GM20431 (cell line): ENCODE results near the gene APOL4.
"Not testable (repeated sequence)": the region's sequence is repeated elsewhere in the genome, so short reads cannot be mapped to it uniquely, and the experiment has no call there.

ENCODE experiments used
- in situ Hi-C: fragments of 300-500 bp; cut with MseI, MboI; formaldehyde crosslinking; loops from one replicate; pipeline ENCODE4 v1.15.0; 2020; ENCODE audit warnings: low sequenced_read_pairs; ENCODE audit not compliant: unreplicated experiment

Gene APOL4

GRCh38 chr22:36201630-36202319 is at the start of gene APOL4:
APOL4 (minus strand) TSS chr22:36201809; CDS start chr22:36201734, 75 bp downstream.
- in situ Hi-C loops, result no loop called here

- in situ Hi-C loops, result not testable (repeated sequence)
Measured at GRCh38 chr22:36250292-36250960, 48.8 kb upstream of the APOL4 start.

- in situ Hi-C loops, result no loop called here
Measured at GRCh38 chr22:36249160-36249559, 47.6 kb upstream of the APOL4 start.

- in situ Hi-C loops, result no loop called here
Measured at GRCh38 chr22:36247955-36248354, 46.3 kb upstream of the APOL4 start.

GRCh38 chr22:36246718-36247117 is 45.1 kb upstream of the APOL4 start:
- in situ Hi-C loops, result no loop called here

GRCh38 chr22:36245805-36246356 is 44.3 kb upstream of the APOL4 start:
- in situ Hi-C loops, result no loop called here

- in situ Hi-C loops, result no loop called here
Measured at GRCh38 chr22:36244522-36245391, 43.1 kb upstream of the APOL4 start.

- in situ Hi-C loops, result no loop called here
Measured at GRCh38 chr22:36243986-36244385, 42.4 kb upstream of the APOL4 start.

GRCh38 chr22:36239401-36240171 is 38.0 kb upstream of the APOL4 start, which contains the start of gene APOL2:
APOL2 (minus strand) TSS chr22:36239527; CDS start chr22:36233162, 6,365 bp downstream.
- in situ Hi-C loops, result no loop called here

- in situ Hi-C loops, result no loop called here
Measured at GRCh38 chr22:36239150-36239400, 37.5 kb upstream of the APOL4 start.

- in situ Hi-C loops, result no loop called here
Measured at GRCh38 chr22:36238373-36239149, 37.0 kb upstream of the APOL4 start.

GRCh38 chr22:36237462-36238372 is 36.1 kb upstream of the APOL4 start:
- in situ Hi-C loops, result no loop called here

- in situ Hi-C loops, result no loop called here
Measured at GRCh38 chr22:36236388-36237319, 35.0 kb upstream of the APOL4 start.

GRCh38 chr22:36235585-36235984 is 34.0 kb upstream of the APOL4 start:
- in situ Hi-C loops, result no loop called here

- in situ Hi-C loops, result no loop called here
Measured at GRCh38 chr22:36234919-36235318, 33.3 kb upstream of the APOL4 start.

- in situ Hi-C loops, result no loop called here
Measured at GRCh38 chr22:36234213-36234612, 32.6 kb upstream of the APOL4 start.

- in situ Hi-C loops, result no loop called here
Measured at GRCh38 chr22:36233796-36234195, 32.2 kb upstream of the APOL4 start.
